ENCODE data around the gene BTBD9. TPM values are rescaled to one million over a fixed set of nuclear protein-coding genes. Genes with fewer than 3 reads are reported as not detected.

Gene BTBD9
- total RNA-seq, 2 experiments from 2014 or later: 6.8 to 7.0 TPM

- Mint-ChIP-seq H3K4me3 (no peak overlapping the region), H3K9me3 (no peaks in the 10 kb centered on the region), H3K27ac (no peak overlapping the region), H3K27me3 (no peaks in the 10 kb centered on the region), H3K4me1 (no peaks in the 10 kb centered on the region), H3K36me3 (peaks cover 1% of the 10 kb centered on the region)
- no peak for DNase-seq
Measured at GRCh38 chr6:38483526-38483925, 156.2 kb downstream of the BTBD9 start.

GRCh38 chr6:38482466-38482865 lies 157.3 kb downstream of the BTBD9 start:
- H3K4me3 Mint-ChIP-seq: no peak overlapping the region
- no peak overlapping the region for H3K27ac Mint-ChIP-seq
- H3K36me3 Mint-ChIP-seq: peaks cover 1% of the 10 kb centered on the region
- no peaks in the 10 kb centered on the region for H3K4me1 Mint-ChIP-seq
- no peak for DNase-seq
- no peaks in the 10 kb centered on the region for H3K27me3 Mint-ChIP-seq
- no peaks in the 10 kb centered on the region for H3K9me3 Mint-ChIP-seq

- Mint-ChIP-seq H3K4me1 (no peaks in the 10 kb centered on the region), H3K4me3 (no peak overlapping the region), H3K36me3 (no peaks in the 10 kb centered on the region), H3K27ac (no peak overlapping the region), H3K27me3 (no peaks in the 10 kb centered on the region), H3K9me3 (no peaks in the 10 kb centered on the region)
- DNase-seq: no peak
Measured at GRCh38 chr6:38481851-38482250, 157.9 kb downstream of the BTBD9 start.

GRCh38 chr6:38481211-38481836 lies 158.4 kb downstream of the BTBD9 start:
- Mint-ChIP-seq H3K4me1 (no peaks in the 10 kb centered on the region), H3K27me3 (no peaks in the 10 kb centered on the region), H3K9me3 (no peaks in the 10 kb centered on the region), H3K4me3 (no peak overlapping the region), H3K27ac (no peak overlapping the region), H3K36me3 (no peaks in the 10 kb centered on the region)
- no peak for DNase-seq

- Mint-ChIP-seq H3K4me1 (no peaks in the 10 kb centered on the region), H3K36me3 (no peaks in the 10 kb centered on the region), H3K27me3 (no peaks in the 10 kb centered on the region), H3K9me3 (no peaks in the 10 kb centered on the region), H3K4me3 (no peak overlapping the region), H3K27ac (no peak overlapping the region)
- DNase-seq: no peak
Measured at GRCh38 chr6:38480036-38480435, 159.7 kb downstream of the BTBD9 start.

GRCh38 chr6:38479331-38479730 lies 160.4 kb downstream of the BTBD9 start:
- Mint-ChIP-seq H3K27me3 (no peaks in the 10 kb centered on the region), H3K4me3 (no peak overlapping the region), H3K4me1 (no peaks in the 10 kb centered on the region), H3K36me3 (peaks cover under 1% of the 10 kb centered on the region), H3K27ac (no peak overlapping the region), H3K9me3 (no peaks in the 10 kb centered on the region)
- no peak for DNase-seq

GRCh38 chr6:38477680-38478260 lies 162.0 kb downstream of the BTBD9 start:
- Mint-ChIP-seq H3K4me3 (no peak overlapping the region), H3K27ac (no peak overlapping the region), H3K4me1 (no peaks in the 10 kb centered on the region), H3K9me3 (peaks cover 1% of the 10 kb centered on the region), H3K36me3 (peaks cover 5% of the 10 kb centered on the region), H3K27me3 (no peaks in the 10 kb centered on the region)
- no peak for DNase-seq

GRCh38 chr6:38476888-38477287 lies 162.8 kb downstream of the BTBD9 start:
- H3K9me3 Mint-ChIP-seq: peaks cover 1% of the 10 kb centered on the region
- no peaks in the 10 kb centered on the region for H3K4me1 Mint-ChIP-seq
- H3K4me3 Mint-ChIP-seq: no peak overlapping the region
- peaks cover 7% of the 10 kb centered on the region for H3K36me3 Mint-ChIP-seq
- no peak overlapping the region for H3K27ac Mint-ChIP-seq
- no peaks in the 10 kb centered on the region for H3K27me3 Mint-ChIP-seq
- no peak for DNase-seq

- Mint-ChIP-seq H3K4me3 (no peak overlapping the region), H3K27me3 (no peaks in the 10 kb centered on the region), H3K27ac (no peak overlapping the region), H3K4me1 (no peaks in the 10 kb centered on the region), H3K36me3 (peaks cover 7% of the 10 kb centered on the region), H3K9me3 (peaks cover 1% of the 10 kb centered on the region)
- no peak for DNase-seq
Measured at GRCh38 chr6:38476141-38476540, 163.6 kb downstream of the BTBD9 start.

- no peak for DNase-seq
- Mint-ChIP-seq H3K27me3 (no peaks in the 10 kb centered on the region), H3K27ac (no peak overlapping the region), H3K9me3 (peaks cover 1% of the 10 kb centered on the region), H3K4me1 (no peaks in the 10 kb centered on the region), H3K4me3 (no peak overlapping the region), H3K36me3 (peaks cover 15% of the 10 kb centered on the region)
Measured at GRCh38 chr6:38470548-38470947, 169.2 kb downstream of the BTBD9 start.

GRCh38 chr6:38467566-38467965 lies 172.2 kb downstream of the BTBD9 start:
- Mint-ChIP-seq H3K4me1 (no peaks in the 10 kb centered on the region), H3K27me3 (no peaks in the 10 kb centered on the region), H3K4me3 (no peak overlapping the region), H3K9me3 (peaks cover 2% of the 10 kb centered on the region), H3K36me3 (peaks cover 13% of the 10 kb centered on the region), H3K27ac (no peak overlapping the region)
- DNase-seq: no peak

GRCh38 chr6:38460186-38460585 lies 179.5 kb downstream of the BTBD9 start:
- peaks cover 10% of the 10 kb centered on the region for H3K36me3 Mint-ChIP-seq
- H3K9me3 Mint-ChIP-seq: peaks cover 2% of the 10 kb centered on the region
- no peak overlapping the region for H3K27ac Mint-ChIP-seq
- H3K27me3 Mint-ChIP-seq: no peaks in the 10 kb centered on the region
- DNase-seq: no peak
- no peak overlapping the region for H3K4me3 Mint-ChIP-seq
- no peaks in the 10 kb centered on the region for H3K4me1 Mint-ChIP-seq

- H3K27me3 Mint-ChIP-seq: no peaks in the 10 kb centered on the region
- peaks cover 10% of the 10 kb centered on the region for H3K36me3 Mint-ChIP-seq
- no peaks in the 10 kb centered on the region for H3K4me1 Mint-ChIP-seq
- no peak overlapping the region for H3K27ac Mint-ChIP-seq
- DNase-seq: no peak
- H3K4me3 Mint-ChIP-seq: no peak overlapping the region
- H3K9me3 Mint-ChIP-seq: peaks cover 2% of the 10 kb centered on the region
Measured at GRCh38 chr6:38459291-38459690, 180.4 kb downstream of the BTBD9 start.

- Mint-ChIP-seq H3K36me3 (peaks cover 15% of the 10 kb centered on the region), H3K27me3 (no peaks in the 10 kb centered on the region), H3K27ac (no peak overlapping the region), H3K4me1 (no peaks in the 10 kb centered on the region), H3K9me3 (peaks cover 4% of the 10 kb centered on the region), H3K4me3 (no peak overlapping the region)
- DNase-seq: no peak
Measured at GRCh38 chr6:38453861-38454260, 185.9 kb downstream of the BTBD9 start.

- H3K27ac Mint-ChIP-seq: no peak overlapping the region
- H3K36me3 Mint-ChIP-seq: peaks cover 15% of the 10 kb centered on the region
- H3K4me1 Mint-ChIP-seq: no peaks in the 10 kb centered on the region
- no peak overlapping the region for H3K4me3 Mint-ChIP-seq
- peaks cover 4% of the 10 kb centered on the region for H3K9me3 Mint-ChIP-seq
- no peak for DNase-seq
- H3K27me3 Mint-ChIP-seq: no peaks in the 10 kb centered on the region
Measured at GRCh38 chr6:38452816-38453660, 186.7 kb downstream of the BTBD9 start.
